Retina (tissue), 1 donor: Measurements from ENCODE around the gene LETM1.

ENCODE experiments used
- DNase-seq: peaks from one replicate; pipeline ENCODE4 v3.0.0-alpha.2; 2016

The LETM1 gene

GRCh38 chr4:1856071-1856942 is at the start of gene LETM1:
Gene LETM1 (minus strand): TSS chr4:1856156. CDS start chr4:1855950, 206 bp downstream.
- peak; percentile 94 for DNase-seq

GRCh38 chr4:1904042-1904441 is 48.1 kb upstream of the LETM1 start:
- DNase-seq, result no peak

- DNase-seq, result no peak
Observed at GRCh38 chr4:1903035-1903434, 47.1 kb upstream of the LETM1 start.

- no peak for DNase-seq
Observed at GRCh38 chr4:1902243-1902642, 46.3 kb upstream of the LETM1 start.

GRCh38 chr4:1901127-1901526 is 45.2 kb upstream of the LETM1 start:
- DNase-seq, result no peak

- DNase-seq, result no peak
Observed at GRCh38 chr4:1900624-1901023, 44.7 kb upstream of the LETM1 start.

GRCh38 chr4:1900087-1900433 is 44.1 kb upstream of the LETM1 start:
- no peak for DNase-seq

- DNase-seq, result peak; percentile 81
Observed at GRCh38 chr4:1899149-1900086, 43.5 kb upstream of the LETM1 start.

GRCh38 chr4:1898681-1899080 is 42.7 kb upstream of the LETM1 start:
- no peak for DNase-seq

- no peak for DNase-seq
Observed at GRCh38 chr4:1898007-1898406, 42.1 kb upstream of the LETM1 start.

GRCh38 chr4:1896658-1896991 is 40.7 kb upstream of the LETM1 start:
- no peak for DNase-seq

- no peak for DNase-seq
Observed at GRCh38 chr4:1895971-1896657, 40.2 kb upstream of the LETM1 start.

- no peak for DNase-seq
Observed at GRCh38 chr4:1890979-1891570, 35.1 kb upstream of the LETM1 start.

- DNase-seq, result no peak
Observed at GRCh38 chr4:1887052-1887451, 31.1 kb upstream of the LETM1 start.

- DNase-seq, result no peak
Observed at GRCh38 chr4:1885414-1885813, 29.5 kb upstream of the LETM1 start.

- no peak for DNase-seq
Observed at GRCh38 chr4:1883583-1883982, 27.6 kb upstream of the LETM1 start.

GRCh38 chr4:1882850-1883271 is 26.9 kb upstream of the LETM1 start:
- no peak for DNase-seq

GRCh38 chr4:1880332-1880731 is 24.4 kb upstream of the LETM1 start:
- DNase-seq, result no peak

- no peak for DNase-seq
Observed at GRCh38 chr4:1879485-1879884, 23.5 kb upstream of the LETM1 start.

GRCh38 chr4:1874201-1874600 is 18.2 kb upstream of the LETM1 start:
- no peak for DNase-seq

- no peak for DNase-seq
Observed at GRCh38 chr4:1873776-1874175, 17.8 kb upstream of the LETM1 start.

GRCh38 chr4:1873291-1873690 is 17.3 kb upstream of the LETM1 start:
- no peak for DNase-seq

- no peak for DNase-seq
Observed at GRCh38 chr4:1872870-1873269, 16.9 kb upstream of the LETM1 start.
